H1 (cell line): Measurements from ENCODE around the gene NAB1. TPM values are rescaled to one million over a fixed set of nuclear protein-coding genes. Genes with fewer than 3 reads are reported as not detected.

Experiments used
- CTCF ChIA-PET: fragments of 300-600 bp; sonication (Branson Sonifier 250); formaldehyde crosslinking; loops from one replicate; lab custom pipeline; 2021; ENCODE audit not compliant: partially characterized antibody; lab: Charles Lee
- POLR2A ChIA-PET: fragments of 300-600 bp; sonication (Branson Sonifier 250); formaldehyde crosslinking; loops from one replicate; lab custom pipeline; 2021; ENCODE audit warnings: inconsistent platforms; ENCODE audit not compliant: partially characterized antibody; lab: Charles Lee
- DNase-seq, 2 experiments: peaks; one replicate each; pipeline versions ENCODE4 v3.0.0 to v3.0.0-alpha.2; 2010 to 2022; ENCODE audit warnings: low spot score in 2 of 2, low read depth in 1 of 2, mixed read lengths in 1 of 2
- FAIRE-seq: peaks from 2 replicates; lab custom pipeline; 2011; peaks lifted over from hg19 to GRCh38; lab: Jason Lieb, UNC
- H2AFZ ChIP-seq: 2 replicates; pipeline ENCODE4 v1.8.1; 2012; ENCODE audit warnings: low read length, inconsistent platforms
- H2AK5ac ChIP-seq: 2 replicates; pipeline ENCODE4 v1.6.1; 2013; ENCODE audit warnings: low read depth, low read length
- H2BK120ac ChIP-seq: replicated peaks from 2 replicates; pipeline ENCODE3; 2013; ENCODE audit warnings: low read depth, low read length, inconsistent platforms
- H2BK12ac ChIP-seq: 2 replicates; pipeline ENCODE4 v1.6.1; 2013; ENCODE audit warnings: low read depth, low read length
- H2BK15ac ChIP-seq: 2 replicates; pipeline ENCODE4 v1.6.1; 2013; ENCODE audit warnings: low read length
- H2BK20ac ChIP-seq: 2 replicates; pipeline ENCODE4 v1.6.1; 2013; ENCODE audit warnings: low read length
- H2BK5ac ChIP-seq: 2 replicates; pipeline ENCODE4 v1.6.1; 2013; ENCODE audit warnings: low read depth, low read length
- H3K14ac ChIP-seq: 2 replicates; pipeline ENCODE4 v1.6.1; 2013; ENCODE audit warnings: inconsistent platforms; ENCODE audit not compliant: insufficient read length
- H3K18ac ChIP-seq: 2 replicates; pipeline ENCODE4 v1.6.1; 2013; ENCODE audit warnings: low read length; ENCODE audit errors: extremely low read depth
- H3K23ac ChIP-seq: 2 replicates; pipeline ENCODE4 v1.6.1; 2013; ENCODE audit warnings: inconsistent platforms; ENCODE audit not compliant: insufficient read length
- H3K23me2 ChIP-seq: 2 replicates; pipeline ENCODE4 v1.6.1; 2013; ENCODE audit warnings: low read depth, low read length
- H3K27ac ChIP-seq: 2 replicates; pipeline ENCODE4 v1.6.1; 2011; ENCODE audit warnings: low read depth, low read length, inconsistent platforms
- H3K27me3 ChIP-seq, 4 experiments: replicated peaks in 1 of 4; 1 replicate in 1 of 4; 2 replicates in 3 of 4; pipeline versions ENCODE4 v1.6.1 to v1.8.1; 2011 to 2013; ENCODE audit warnings: low read length in 3 of 4, mild to moderate bottlenecking in 3 of 4, inconsistent platforms in 2 of 4, mixed read lengths in 2 of 4, moderate library complexity in 1 of 4; ENCODE audit not compliant: control insufficient read depth in 3 of 4, insufficient read depth in 3 of 4; ENCODE audit errors: extremely low read depth in 1 of 4
- H3K36me3 ChIP-seq, 4 experiments: 2 replicates each; pipeline versions ENCODE4 v1.6.1 to v1.8.1; 2011 to 2013; ENCODE audit warnings: mild to moderate bottlenecking in 4 of 4, low read length in 3 of 4, moderate library complexity in 2 of 4, control low read depth in 1 of 4, inconsistent platforms in 1 of 4; ENCODE audit not compliant: insufficient read depth in 4 of 4, control insufficient read depth in 2 of 4
- H3K4ac ChIP-seq: replicated peaks from 2 replicates; pipeline ENCODE3; 2013; ENCODE audit warnings: low read length, low read depth, mixed read lengths, inconsistent platforms; ENCODE audit not compliant: insufficient read length
- H3K4me1 ChIP-seq, 4 experiments: replicated peaks in 1 of 4; 1 replicate in 1 of 4; 2 replicates in 3 of 4; pipeline versions ENCODE4 v1.6.1 to v1.8.1; 2011 to 2013; ENCODE audit warnings: low read length in 3 of 4, inconsistent platforms in 2 of 4, mixed read lengths in 1 of 4; ENCODE audit not compliant: insufficient read depth in 4 of 4, control insufficient read depth in 3 of 4
- H3K4me2 ChIP-seq, 2 experiments: 2 replicates each; pipeline versions ENCODE4 v1.6.1 to v1.8.1; 2011 to 2013; ENCODE audit warnings: low read depth in 2 of 2, low read length in 2 of 2, control low read depth in 1 of 2, inconsistent platforms in 1 of 2, mild to moderate bottlenecking in 1 of 2; ENCODE audit not compliant: insufficient read depth in 1 of 2
- H3K4me3 ChIP-seq, 4 experiments: fragments of 200-600, 300-600 bp in 1 of 4; sonication (generic), shearing (Covaris generic), sonication (Bioruptor Twin) in 1 of 4; 2 replicates each; pipeline versions ENCODE4 v1.5.1 to v1.8.1; 2011 to 2016; ENCODE audit warnings: low read length in 4 of 4, low read depth in 3 of 4, control low read depth in 2 of 4, inconsistent platforms in 2 of 4, mild to moderate bottlenecking in 2 of 4, mixed read lengths in 1 of 4, moderate library complexity in 1 of 4; ENCODE audit not compliant: insufficient read depth in 2 of 4; ENCODE audit errors: extremely low read depth in 1 of 4
- H3K56ac ChIP-seq: replicated peaks from 2 replicates; pipeline ENCODE3; 2013; ENCODE audit warnings: low read depth, mild to moderate bottlenecking, mixed read lengths, low read length, inconsistent platforms; ENCODE audit not compliant: insufficient read length
- H3K79me1 ChIP-seq: 2 replicates; pipeline ENCODE4 v1.6.1; 2013; ENCODE audit warnings: low read depth, low read length, control low read depth
- H3K79me2 ChIP-seq, 2 experiments: 2 replicates each; pipeline versions ENCODE4 v1.6.1 to v1.8.1; 2012 to 2013; ENCODE audit warnings: low read length in 2 of 2, mild to moderate bottlenecking in 2 of 2, inconsistent platforms in 1 of 2; ENCODE audit not compliant: insufficient read depth in 2 of 2, control insufficient read depth in 1 of 2
- H3K9ac ChIP-seq, 4 experiments: replicated peaks in 1 of 4; 1 replicate in 1 of 4; 2 replicates in 3 of 4; pipeline versions ENCODE4 v1.6.1 to v1.8.1; 2011 to 2013; ENCODE audit warnings: low read depth in 3 of 4, low read length in 3 of 4, control low read depth in 2 of 4, mild to moderate bottlenecking in 2 of 4, moderate library complexity in 2 of 4, inconsistent platforms in 1 of 4; ENCODE audit errors: extremely low read depth in 1 of 4
- H3K9me3 ChIP-seq, 2 experiments: 2 replicates each; pipeline versions ENCODE4 v1.6.1 to v1.8.1; 2012 to 2013; ENCODE audit warnings: mild to moderate bottlenecking in 2 of 2, moderate library complexity in 2 of 2, control low read depth in 1 of 2, inconsistent platforms in 1 of 2, low read depth in 1 of 2, low read length in 1 of 2, mixed read lengths in 1 of 2; ENCODE audit not compliant: insufficient read depth in 2 of 2
- H4K20me1 ChIP-seq, 2 experiments: replicated peaks in 1 of 2; 2 replicates each; pipeline versions ENCODE3 to v1.8.1; 2011 to 2013; ENCODE audit warnings: inconsistent platforms in 2 of 2, low read length in 2 of 2, mild to moderate bottlenecking in 1 of 2; ENCODE audit not compliant: insufficient read depth in 2 of 2, control insufficient read depth in 1 of 2
- H4K5ac ChIP-seq: 2 replicates; pipeline ENCODE4 v1.6.1; 2013; ENCODE audit warnings: low read length, low read depth, mixed read lengths, inconsistent platforms; ENCODE audit not compliant: insufficient read length
- H4K8ac ChIP-seq: 2 replicates; pipeline ENCODE4 v1.8.0; 2013; ENCODE audit warnings: mild to moderate bottlenecking, moderate library complexity, low read length, inconsistent platforms; ENCODE audit not compliant: insufficient read depth; ENCODE audit errors: extremely low read depth
- H4K91ac ChIP-seq: replicated peaks from 2 replicates; pipeline ENCODE3; 2013; ENCODE audit warnings: low read length, mixed read lengths, inconsistent platforms; ENCODE audit not compliant: insufficient read length
- CEBPB ChIP-seq: IDR thresholded peaks from 2 replicates; pipeline ENCODE4 v1.6.1; 2012; ENCODE audit warnings: low read depth, low read length
- WGBS, 2 experiments: shearing (Covaris generic) in 1 of 2; methylation state at CpG; one replicate each; pipeline versions ENCODE4 v1.1.6 to v1.1.7; 2013 to 2015; ENCODE audit warnings: low lambda C conversion rate in 2 of 2, mixed read lengths in 2 of 2, inconsistent platforms in 1 of 2, low coverage in 1 of 2, missing lambda C conversion rate in 1 of 2; ENCODE audit not compliant: insufficient replicate concordance in 2 of 2, insufficient coverage in 1 of 2, insufficient read length in 1 of 2; ENCODE audit errors: extremely low coverage in 1 of 2, missing lambda C conversion rate in 1 of 2; 5-methylcytosine and 5-hydroxymethylcytosine counted together
- polyA plus RNA-seq, 7 experiments: library from polyadenylated mRNA; depleted of rRNA in 3 of 7; stranded (reverse) in 5 of 7; unstranded in 2 of 7; fragments of >200 nt in 5 of 7; fragments of 200-250 nt in 2 of 7; gene quantifications; 1 replicate in 5 of 7; 2 replicates in 1 of 7; 4 replicates in 1 of 7; pipeline versions ENCODE4 v1.2.1 to v1.2.3, GENCODE V29; 2011 to 2013; ENCODE audit warnings: missing spikeins in 2 of 7, mixed read lengths in 2 of 7
- total RNA-seq: library from RNA; stranded (reverse); fragmentation: NEBNext Ultra II Directional; extraction: Animal tissue kit (Norgen Biotek cat#: 25700); gene quantifications from 2 replicates; pipeline ENCODE4 v1.2.1, GENCODE V29; 2021
- TF ChIP-seq, protein P1 (sequence below): IDR thresholded peaks from 2 replicates; pipeline ENCODE4 v1.6.1; 2011; ENCODE audit warnings: low read depth, mild to moderate bottlenecking, low read length; ENCODE audit not compliant: insufficient read depth

Gene NAB1
- total and polyA plus RNA-seq, 2 of the 8 experiments (the other 6 are each of a cell fraction or from before 2014, with no cell fraction given), result 8.5 to 28.6 TPM

- H3K4me3 ChIP-seq, result no peak overlapping the region
- H3K18ac ChIP-seq, result no peak overlapping the region
- H4K91ac ChIP-seq, result no peak overlapping the region
- H3K9ac ChIP-seq, result no peak overlapping the region
- no peak overlapping the region for H3K27ac ChIP-seq
- TF ChIP-seq, protein P1, sequence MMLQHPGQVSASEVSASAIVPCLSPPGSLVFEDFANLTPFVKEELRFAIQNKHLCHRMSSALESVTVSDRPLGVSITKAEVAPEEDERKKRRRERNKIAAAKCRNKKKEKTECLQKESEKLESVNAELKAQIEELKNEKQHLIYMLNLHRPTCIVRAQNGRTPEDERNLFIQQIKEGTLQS, result no peak
- 0 out of 2 replicates have a peak, but pooled peaks have one; percentile 33 for TF ChIP-seq CEBPB
- no peaks in the 10 kb centered on the region for H3K4me1 ChIP-seq
- no peaks in the 10 kb centered on the region; a peak in 1 of 4 replicates for H3K9me3 ChIP-seq
- FAIRE-seq (no peak), DNase-seq (no peak)
- H3K36me3 ChIP-seq, result no peaks in the 10 kb centered on the region
- H3K27me3 ChIP-seq, result no peaks in the 10 kb centered on the region
- H3K56ac ChIP-seq, result no peak overlapping the region
- H2BK12ac ChIP-seq, result no peak overlapping the region
- CTCF ChIA-PET, result interaction anchor here (0.6 to 1.5 kb wide), 2 partner anchors 35 to 76 kb away, joined by 3 read pairs; no protein-coding TSS in a partner anchor
- H4K20me1 ChIP-seq, result no peaks in the 10 kb centered on the region
- H2BK15ac ChIP-seq, result no peak overlapping the region
- no peak overlapping the region for H3K4me2 ChIP-seq
- H2BK20ac ChIP-seq, result no peak overlapping the region
- POLR2A ChIA-PET, result no interaction called here
- H2AFZ ChIP-seq, result no peak overlapping the region
- H2BK5ac ChIP-seq, result no peak overlapping the region
- H2BK120ac ChIP-seq, result no peak overlapping the region
- H3K4ac ChIP-seq, result no peak overlapping the region
- WGBS, 2 experiments, result 88% methylated on average over 5 of the region's 5 CpGs; no CpG with 5 or more reads in 1 of the 2 experiments
- H3K23ac ChIP-seq, result no peak overlapping the region
- H4K5ac ChIP-seq, result no peak overlapping the region
- no peaks in the 10 kb centered on the region for H3K79me1 ChIP-seq
- H2AK5ac ChIP-seq, result no peak overlapping the region
- H3K14ac ChIP-seq, result no peak overlapping the region
- H3K23me2 ChIP-seq, result no peaks in the 10 kb centered on the region
- no peaks in the 10 kb centered on the region for H3K79me2 ChIP-seq
- H4K8ac ChIP-seq, result no peak overlapping the region
These were observed 45.5 kb upstream of the NAB1 start for GRCh38 chr2:190603374-190603773.
